Endothelial cell of umbilical vein (primary cell): ENCODE measurements around the gene ALK. TPM values are rescaled to one million over a fixed set of nuclear protein-coding genes. Genes with fewer than 3 reads are reported as not detected.

Source experiments
- BruUV-seq: library from RNA; stranded (reverse); fragments of 400-500 nt; replicated peaks from 2 replicates; lab custom pipeline; 2021; lab: Mats Ljungman, UMichigan
- CTCF ChIA-PET: fragments of 300-600, 350-600 bp; sonication (Branson Sonifier 250); formaldehyde crosslinking; loops from one replicate; lab custom pipeline; 2021; ENCODE audit warnings: antibody characterized with exemption, inconsistent platforms; lab: Charles Lee
- POLR2A ChIA-PET: fragments of 300-600, 350-600 bp; sonication (Branson Sonifier 250); formaldehyde crosslinking; loops from one replicate; lab custom pipeline; 2021; ENCODE audit warnings: antibody characterized with exemption, inconsistent platforms; lab: Charles Lee
- DNase-seq: peaks from one replicate; pipeline ENCODE4 v3.0.0-alpha.2; 2011; ENCODE audit warnings: low read depth, low spot score
- FAIRE-seq: peaks from 2 replicates; lab custom pipeline; 2011; peaks lifted over from hg19 to GRCh38; lab: Jason Lieb, UNC
- H2AFZ ChIP-seq: 2 replicates; pipeline ENCODE4 v1.6.0; 2012; ENCODE audit warnings: low read depth, low read length, control low read depth, inconsistent platforms
- H3K27ac ChIP-seq: 2 replicates; pipeline ENCODE4 v1.5.1; 2011; ENCODE audit warnings: low read depth, mild to moderate bottlenecking, control low read depth, low read length, moderate library complexity; ENCODE audit not compliant: insufficient read depth
- H3K27me3 ChIP-seq, 2 experiments: 2 replicates each; pipeline versions ENCODE4 v1.6.0 to v1.6.1; 2011; ENCODE audit warnings: low read length in 2 of 2, mixed read lengths in 1 of 2; ENCODE audit not compliant: control insufficient read depth in 2 of 2, insufficient read depth in 2 of 2
- H3K36me3 ChIP-seq, 2 experiments: 2 replicates in 1 of 2; 3 replicates in 1 of 2; pipeline ENCODE4 v1.5.1; 2011; ENCODE audit warnings: low read length in 2 of 2, mild to moderate bottlenecking in 1 of 2, moderate library complexity in 1 of 2; ENCODE audit not compliant: control insufficient read depth in 2 of 2, insufficient read depth in 2 of 2; ENCODE audit errors: extremely low read depth in 1 of 2
- H3K4me1 ChIP-seq: 3 replicates; pipeline ENCODE4 v1.5.1; 2011; ENCODE audit warnings: mild to moderate bottlenecking, low read length; ENCODE audit not compliant: control insufficient read depth, insufficient read depth; ENCODE audit errors: extremely low read depth
- H3K4me2 ChIP-seq: 2 replicates; pipeline ENCODE4 v1.6.1; 2011; ENCODE audit warnings: low read length, control low read depth, mixed read lengths; ENCODE audit not compliant: insufficient read depth
- H3K4me3 ChIP-seq, 3 experiments: fragments of 200-600 bp in 1 of 3; sonication (generic), shearing (Covaris generic) in 1 of 3; replicated peaks in 1 of 3; 2 replicates each; pipeline ENCODE4 v1.5.1; 2011 to 2016; ENCODE audit warnings: control low read depth in 3 of 3, low read length in 3 of 3, mild to moderate bottlenecking in 2 of 3, inconsistent platforms in 1 of 3, low read depth in 1 of 3, moderate library complexity in 1 of 3; ENCODE audit not compliant: insufficient read depth in 1 of 3
- H3K79me2 ChIP-seq: 2 replicates; pipeline ENCODE4 v1.6.0; 2012; ENCODE audit warnings: low read length, inconsistent platforms; ENCODE audit not compliant: control insufficient read depth, insufficient read depth
- H3K9ac ChIP-seq: replicated peaks from 2 replicates; pipeline ENCODE3; 2011; ENCODE audit warnings: low read length, control low read depth; ENCODE audit not compliant: insufficient read depth; ENCODE audit errors: extremely low read depth
- H3K9me1 ChIP-seq: replicated peaks from 3 replicates; pipeline ENCODE4 v1.6.0; 2011; ENCODE audit warnings: mild to moderate bottlenecking, low read length; ENCODE audit not compliant: control insufficient read depth, insufficient read depth; ENCODE audit errors: extremely low read depth
- H3K9me3 ChIP-seq: replicated peaks from 2 replicates; pipeline ENCODE4 v1.5.1; 2012; ENCODE audit warnings: low read length, inconsistent platforms; ENCODE audit not compliant: control insufficient read depth, insufficient read depth
- H4K20me1 ChIP-seq: replicated peaks from 2 replicates; pipeline ENCODE3; 2011; ENCODE audit warnings: mild to moderate bottlenecking, low read length; ENCODE audit not compliant: control insufficient read depth, insufficient read depth; ENCODE audit errors: extremely low read depth
- FOS ChIP-seq: IDR thresholded peaks from 2 replicates; pipeline ENCODE4 v1.6.1; 2011; ENCODE audit warnings: mild to moderate bottlenecking, low read length, moderate library complexity, borderline replicate concordance; ENCODE audit not compliant: insufficient read depth
- GATA2 ChIP-seq: IDR thresholded peaks from 2 replicates; pipeline ENCODE4 v1.7.0; 2011; ENCODE audit warnings: low read depth, mild to moderate bottlenecking, moderate library complexity, mixed read lengths, low read length; ENCODE audit not compliant: insufficient read length, insufficient read depth
- JUN ChIP-seq: IDR thresholded peaks from 2 replicates; pipeline ENCODE4 v1.6.1; 2011; ENCODE audit warnings: borderline replicate concordance, low read depth; ENCODE audit not compliant: insufficient read length, insufficient read depth
- MYC ChIP-seq: IDR thresholded peaks from one replicate; pipeline ENCODE4 v1.6.1; 2011; ENCODE audit warnings: mild to moderate bottlenecking, low read depth, low read length
- POLR2A ChIP-seq: IDR thresholded peaks from 2 replicates; pipeline ENCODE4 v1.6.1; 2012; ENCODE audit warnings: low read depth, mild to moderate bottlenecking, control low read depth, low read length
- POLR2AphosphoS5 ChIP-seq: IDR thresholded peaks from 2 replicates; pipeline ENCODE4 v1.6.1; 2012; ENCODE audit warnings: low read depth, mild to moderate bottlenecking, control low read depth, low read length, moderate library complexity; ENCODE audit not compliant: insufficient read depth
- dilution Hi-C: fragments of 300-500 bp; cut with MboI; formaldehyde crosslinking; loops from one replicate; pipeline ENCODE4 v1.15.0; 2019; ENCODE audit warnings: low sequenced_read_pairs; ENCODE audit not compliant: extremely low pct_ligation_motif_present
- intact Hi-C: fragments of 100-400 bp; cut with micrococcal nuclease; formaldehyde crosslinking; loops from one replicate; pipeline ENCODE4 v1.10.0; 2022
- polyA plus RNA-seq, 4 experiments: library from polyadenylated mRNA; depleted of rRNA in 3 of 4; stranded (reverse) in 3 of 4; unstranded in 1 of 4; fragments of >200 nt; gene quantifications; 2 replicates each; pipeline versions ENCODE4 v1.2.1 to v1.2.3, GENCODE V29; 2011 to 2012; ENCODE audit warnings: missing spikeins in 1 of 4
- total RNA-seq: library from RNA; stranded (reverse); gene quantifications from 2 replicates; pipeline ENCODE4 v1.2.3, GENCODE V29; 2021
- TF ChIP-seq, protein P1 (sequence below): IDR thresholded peaks from 2 replicates; pipeline ENCODE4 v1.6.1; 2011; ENCODE audit not compliant: insufficient read depth, insufficient read length
- TF ChIP-seq, protein P2 (sequence below), 2 donors: IDR thresholded peaks; 1 replicate in 1 of 2; 2 replicates in 1 of 2; pipeline ENCODE4 v1.5.1; 2011; ENCODE audit warnings: low read length in 2 of 2, mild to moderate bottlenecking in 2 of 2, moderate library complexity in 2 of 2, control low read depth in 1 of 2, inconsistent platforms in 1 of 2, low read depth in 1 of 2; ENCODE audit not compliant: insufficient read depth in 1 of 2; ENCODE audit errors: extremely low read depth in 1 of 2

The ALK gene
- total and polyA plus RNA-seq, 2 donors (not counting 3 experiments of a cell fraction or from before 2014, with no cell fraction given), result not detected

DNA sequence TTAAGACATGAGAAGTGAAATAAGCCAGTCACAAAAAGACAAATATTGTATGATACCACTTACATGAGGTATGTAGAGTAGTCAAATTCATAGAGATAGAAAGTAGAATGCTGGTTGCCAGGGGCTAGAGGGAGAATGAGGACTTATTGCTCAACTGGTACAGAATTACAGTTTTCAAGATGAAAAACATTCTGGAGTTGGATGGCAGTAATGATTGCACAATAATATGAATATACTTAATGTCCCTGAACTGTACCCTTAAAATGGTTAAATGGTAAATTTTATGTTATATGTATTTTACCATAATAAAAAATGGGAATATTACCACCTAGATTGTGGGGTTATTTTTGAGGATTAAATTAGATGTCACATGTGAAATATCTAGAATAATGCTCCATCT, 465.0 kb downstream of the ALK start:
- no peaks in the 10 kb centered on the region for H3K4me1 ChIP-seq
- dilution Hi-C loops, result no loop called here
- DNase-seq, result no peak

More for the DNA sequence above, 465.0 kb downstream of the ALK start:
- FAIRE-seq, result no peak
- no peaks in the 10 kb centered on the region for H3K36me3 ChIP-seq
- POLR2A ChIA-PET, result no interaction called here
- H3K9me1 ChIP-seq, result no peaks in the 10 kb centered on the region
- H3K27ac ChIP-seq, result no peak overlapping the region
- CTCF ChIA-PET, result no interaction called here
- H3K9me3 ChIP-seq, result no peaks in the 10 kb centered on the region
- no peak overlapping the region for H2AFZ ChIP-seq
- TF ChIP-seq MYC (no peak), JUN (no peak), GATA2 (no peak), POLR2A (no peak), FOS (no peak), POLR2AphosphoS5 (no peak)
- TF ChIP-seq, protein P1, sequence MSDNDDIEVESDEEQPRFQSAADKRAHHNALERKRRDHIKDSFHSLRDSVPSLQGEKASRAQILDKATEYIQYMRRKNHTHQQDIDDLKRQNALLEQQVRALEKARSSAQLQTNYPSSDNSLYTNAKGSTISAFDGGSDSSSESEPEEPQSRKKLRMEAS, result no peak
- TF ChIP-seq, protein P2, sequence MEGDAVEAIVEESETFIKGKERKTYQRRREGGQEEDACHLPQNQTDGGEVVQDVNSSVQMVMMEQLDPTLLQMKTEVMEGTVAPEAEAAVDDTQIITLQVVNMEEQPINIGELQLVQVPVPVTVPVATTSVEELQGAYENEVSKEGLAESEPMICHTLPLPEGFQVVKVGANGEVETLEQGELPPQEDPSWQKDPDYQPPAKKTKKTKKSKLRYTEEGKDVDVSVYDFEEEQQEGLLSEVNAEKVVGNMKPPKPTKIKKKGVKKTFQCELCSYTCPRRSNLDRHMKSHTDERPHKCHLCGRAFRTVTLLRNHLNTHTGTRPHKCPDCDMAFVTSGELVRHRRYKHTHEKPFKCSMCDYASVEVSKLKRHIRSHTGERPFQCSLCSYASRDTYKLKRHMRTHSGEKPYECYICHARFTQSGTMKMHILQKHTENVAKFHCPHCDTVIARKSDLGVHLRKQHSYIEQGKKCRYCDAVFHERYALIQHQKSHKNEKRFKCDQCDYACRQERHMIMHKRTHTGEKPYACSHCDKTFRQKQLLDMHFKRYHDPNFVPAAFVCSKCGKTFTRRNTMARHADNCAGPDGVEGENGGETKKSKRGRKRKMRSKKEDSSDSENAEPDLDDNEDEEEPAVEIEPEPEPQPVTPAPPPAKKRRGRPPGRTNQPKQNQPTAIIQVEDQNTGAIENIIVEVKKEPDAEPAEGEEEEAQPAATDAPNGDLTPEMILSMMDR (IDR thresholded peaks at IDR 0.05; ENCODE audit: extremely low read depth in 1 of 2, insufficient read depth in 1 of 2, low read depth in 1 of 2, low read length in 2 of 2), result no peak
- no peak overlapping the region for H3K4me3 ChIP-seq
- no peaks in the 10 kb centered on the region for H3K79me2 ChIP-seq
- intact Hi-C loops, result no loop called here
- no TSS peak for BruUV-seq
- no peaks in the 10 kb centered on the region for H4K20me1 ChIP-seq
- no peak overlapping the region for H3K9ac ChIP-seq
- no peaks in the 10 kb centered on the region for H3K27me3 ChIP-seq
- H3K4me2 ChIP-seq, result no peak overlapping the region
